Frontal cortex (tissue), 4 donors: Measurements from ENCODE around the gene ZSCAN2. TPM values are rescaled to one million over a fixed set of nuclear protein-coding genes. Genes with fewer than 3 reads are reported as not detected.

Experiments
- DNase-seq, 2 donors: peaks; one replicate each; pipeline ENCODE4 v3.0.0; 2012; ENCODE audit warnings: low spot score in 2 of 2
- FAIRE-seq: peaks from 2 replicates; lab custom pipeline; 2012; peaks lifted over from hg19 to GRCh38; lab: Jason Lieb, UNC
- total RNA-seq: library from RNA; depleted of rRNA; stranded (reverse); fragments of >200 nt; gene quantifications from one replicate; pipeline ENCODE4 v1.2.3, GENCODE V29; 2014
- donor health status: control.
- donor health status: control.
- donor health status: control.

The ZSCAN2 gene
- total RNA-seq, 1 donor from 2014 or later = 34.2 TPM

GRCh38 chr15:84659904-84660781, 59.3 kb downstream of the ZSCAN2 start:
- no peak for DNase-seq
- no peak for FAIRE-seq

- no peak for FAIRE-seq
- DNase-seq = no peak
Measured at GRCh38 chr15:84661001-84661400, 60.2 kb downstream of the ZSCAN2 start.

GRCh38 chr15:84666373-84666772, 65.6 kb downstream of the ZSCAN2 start:
- FAIRE-seq (no peak), DNase-seq (no peak)

- FAIRE-seq = no peak
Measured at GRCh38 chr15:84668221-84668982, 67.6 kb downstream of the ZSCAN2 start.

GRCh38 chr15:84669726-84670125, 68.9 kb downstream of the ZSCAN2 start:
- FAIRE-seq (no peak), DNase-seq (no peak)

More at GRCh38 chr15:84668221-84668982, 67.6 kb downstream of the ZSCAN2 start:
- DNase-seq = no peak

- DNase-seq = no peak
- no peak for FAIRE-seq
Measured at GRCh38 chr15:84671211-84671610, 70.4 kb downstream of the ZSCAN2 start.

Other genes starting within 250 kb of the ZSCAN2 start
- 24.9 TPM for gene WDR73, start 53.3 kb downstream of the ZSCAN2 start, total RNA-seq
- 2.4 TPM for gene NMB, start 57.2 kb downstream of the ZSCAN2 start, total RNA-seq
- gene SEC11A, start 115.1 kb downstream of the ZSCAN2 start, total RNA-seq = 79.5 TPM
- 4.5 TPM for gene ZNF592, start 147.6 kb downstream of the ZSCAN2 start, total RNA-seq
- 0.82 TPM for gene ALPK3, start 216.3 kb downstream of the ZSCAN2 start, total RNA-seq